ENCODE measurements around the gene VPS8. TPM values are rescaled to one million over a fixed set of nuclear protein-coding genes. Genes with fewer than 3 reads are reported as not detected.

The VPS8 gene
- total RNA-seq, 1 experiment from 2014 or later: 37.6 TPM

DNA sequence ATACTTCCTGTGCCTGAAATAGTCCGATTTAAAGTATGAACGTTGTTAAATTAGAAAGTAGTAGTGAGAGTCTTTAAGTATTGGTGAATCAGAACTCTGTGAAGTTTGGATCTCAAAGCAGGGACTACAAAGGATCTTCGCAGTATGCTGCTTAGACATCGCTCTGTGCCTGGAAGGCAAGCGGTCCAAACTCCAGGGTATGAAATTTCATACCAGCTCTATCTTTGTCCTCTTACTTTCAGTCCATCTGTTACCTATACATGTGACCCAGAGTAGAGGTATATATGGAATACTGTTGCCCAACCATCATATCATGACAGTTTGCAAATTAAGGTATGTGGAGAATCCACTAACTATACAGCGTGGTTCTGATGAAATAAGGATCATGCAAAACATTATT is 34.5 kb downstream of the VPS8 start:
- H3K9me2 ChIP-seq (ENCODE audit: insufficient read depth): no peaks in the 10 kb centered on the region
- no peak overlapping the region for H3K9ac ChIP-seq (ENCODE audit: low read length)
- H2AFZ ChIP-seq (ENCODE audit: low read depth, low read length, poor library complexity, severe bottlenecking): no peak overlapping the region
- ATAC-seq (no peak), DNase-seq (ENCODE audit: low read depth, low spot score) (no peak)
- H3K4me3 ChIP-seq (replicated peaks in 1 of 2; ENCODE audit: low read depth in 1 of 2, low read length in 2 of 2): no peak overlapping the region
- H3K4me2 ChIP-seq (ENCODE audit: low read length): no peak overlapping the region
- H3K27me3 ChIP-seq (ENCODE audit: insufficient read depth, low read length): no peaks in the 10 kb centered on the region
- H3K4me1 ChIP-seq (ENCODE audit: control insufficient read depth in 1 of 2, insufficient read depth in 2 of 2, low read length in 2 of 2): peaks cover 4 to 11% of the 10 kb centered on the region in 2 experiments; a peak in 3 of 4 replicates
- RAD21 ChIA-PET (ENCODE audit: low non-redundant PET in 1 of 2, low total read pairs in 2 of 2, uncharacterized antibody in 2 of 2, unreplicated experiment in 2 of 2): no interaction called here
- H3K27ac ChIP-seq (ENCODE audit: low read depth, low read length): no peak overlapping the region
- no peak for TF ChIP-seq ZBTB33 (IDR thresholded peaks at IDR 0.05; ENCODE audit: extremely low read depth, insufficient replicate concordance, low read length)
- TF ChIP-seq, protein P1, sequence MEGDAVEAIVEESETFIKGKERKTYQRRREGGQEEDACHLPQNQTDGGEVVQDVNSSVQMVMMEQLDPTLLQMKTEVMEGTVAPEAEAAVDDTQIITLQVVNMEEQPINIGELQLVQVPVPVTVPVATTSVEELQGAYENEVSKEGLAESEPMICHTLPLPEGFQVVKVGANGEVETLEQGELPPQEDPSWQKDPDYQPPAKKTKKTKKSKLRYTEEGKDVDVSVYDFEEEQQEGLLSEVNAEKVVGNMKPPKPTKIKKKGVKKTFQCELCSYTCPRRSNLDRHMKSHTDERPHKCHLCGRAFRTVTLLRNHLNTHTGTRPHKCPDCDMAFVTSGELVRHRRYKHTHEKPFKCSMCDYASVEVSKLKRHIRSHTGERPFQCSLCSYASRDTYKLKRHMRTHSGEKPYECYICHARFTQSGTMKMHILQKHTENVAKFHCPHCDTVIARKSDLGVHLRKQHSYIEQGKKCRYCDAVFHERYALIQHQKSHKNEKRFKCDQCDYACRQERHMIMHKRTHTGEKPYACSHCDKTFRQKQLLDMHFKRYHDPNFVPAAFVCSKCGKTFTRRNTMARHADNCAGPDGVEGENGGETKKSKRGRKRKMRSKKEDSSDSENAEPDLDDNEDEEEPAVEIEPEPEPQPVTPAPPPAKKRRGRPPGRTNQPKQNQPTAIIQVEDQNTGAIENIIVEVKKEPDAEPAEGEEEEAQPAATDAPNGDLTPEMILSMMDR (IDR thresholded peaks at IDR 0.05 in 2 of 3, conservative IDR thresholded peaks at IDR 0.05 in 1 of 3; ENCODE audit: borderline replicate concordance in 1 of 3, insufficient read depth in 1 of 3, low read depth in 2 of 3, low read length in 2 of 3): no peak
- TF ChIP-seq CEBPB (IDR thresholded peaks at IDR 0.05; ENCODE audit: low read depth): no peak
- TF ChIP-seq EZH2 (IDR thresholded peaks at IDR 0.05): no peak
- TF ChIP-seq POLR2AphosphoS5 (IDR thresholded peaks at IDR 0.05; ENCODE audit: low read depth, low read length): no peak
- TF ChIP-seq ZFX (IDR thresholded peaks at IDR 0.05): no peak
- TF ChIP-seq SP1 (IDR thresholded peaks at IDR 0.05; ENCODE audit: low read depth): no peak
- TF ChIP-seq ELF1 (IDR thresholded peaks at IDR 0.05; ENCODE audit: borderline replicate concordance, low read depth): no peak
- no peak for TF ChIP-seq TCF7L2 (IDR thresholded peaks at IDR 0.05; ENCODE audit: borderline replicate concordance, extremely low read depth, insufficient read depth, insufficient read length)
- TF ChIP-seq REST (IDR thresholded peaks at IDR 0.05; ENCODE audit: low read depth): no peak
- no peak for TF ChIP-seq CBX3 (IDR thresholded peaks at IDR 0.05; ENCODE audit: low read depth)
- TF ChIP-seq, protein P2, sequence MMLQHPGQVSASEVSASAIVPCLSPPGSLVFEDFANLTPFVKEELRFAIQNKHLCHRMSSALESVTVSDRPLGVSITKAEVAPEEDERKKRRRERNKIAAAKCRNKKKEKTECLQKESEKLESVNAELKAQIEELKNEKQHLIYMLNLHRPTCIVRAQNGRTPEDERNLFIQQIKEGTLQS (IDR thresholded peaks at IDR 0.05): no peak
- TF ChIP-seq ZNF274 (IDR thresholded peaks at IDR 0.05; ENCODE audit: low read depth, low read length): no peak
- no peak for TF ChIP-seq SIN3A (IDR thresholded peaks at IDR 0.05; ENCODE audit: low read depth)
- no peak for TF ChIP-seq EZH2phosphoT487 (IDR thresholded peaks at IDR 0.05; ENCODE audit: borderline replicate concordance)
- no peak for TF ChIP-seq FOSL1 (IDR thresholded peaks at IDR 0.05; ENCODE audit: low read depth)
- TF ChIP-seq EGR1 (IDR thresholded peaks at IDR 0.05; ENCODE audit: low read depth): no peak
- no TSS peak for BruUV-seq (replicated peaks)
- POLR2A ChIA-PET: no interaction called here
- CTCF ChIA-PET: interaction anchor here (1.2 kb wide), 1 partner anchor 10 kb away, joined by 3 read pairs; no protein-coding TSS in a partner anchor
- H4K20me1 ChIP-seq (ENCODE audit: insufficient read depth): no peaks in the 10 kb centered on the region
- no peaks in the 10 kb centered on the region for H3K9me3 ChIP-seq (ENCODE audit: control insufficient read depth in 1 of 2, insufficient read depth in 1 of 2, low read depth in 1 of 2, low read length in 2 of 2)
- no peaks in the 10 kb centered on the region for H3K79me2 ChIP-seq (ENCODE audit: insufficient read depth, low read length)
- intact Hi-C loops (cut with micrococcal nuclease): no loop called here
- H3K36me3 ChIP-seq (ENCODE audit: control insufficient read depth in 1 of 2, insufficient read depth in 2 of 2, low read length in 2 of 2): peaks cover 2 to 5% of the 10 kb centered on the region in 2 experiments; a peak in 1 of 4 replicates

All from HCT116 (cell line).